ENCODE data around the gene BANK1.
A peak's percentile ranks its signal among the peaks of the same experiment; 100 is the strongest.

The BANK1 gene, protein sequence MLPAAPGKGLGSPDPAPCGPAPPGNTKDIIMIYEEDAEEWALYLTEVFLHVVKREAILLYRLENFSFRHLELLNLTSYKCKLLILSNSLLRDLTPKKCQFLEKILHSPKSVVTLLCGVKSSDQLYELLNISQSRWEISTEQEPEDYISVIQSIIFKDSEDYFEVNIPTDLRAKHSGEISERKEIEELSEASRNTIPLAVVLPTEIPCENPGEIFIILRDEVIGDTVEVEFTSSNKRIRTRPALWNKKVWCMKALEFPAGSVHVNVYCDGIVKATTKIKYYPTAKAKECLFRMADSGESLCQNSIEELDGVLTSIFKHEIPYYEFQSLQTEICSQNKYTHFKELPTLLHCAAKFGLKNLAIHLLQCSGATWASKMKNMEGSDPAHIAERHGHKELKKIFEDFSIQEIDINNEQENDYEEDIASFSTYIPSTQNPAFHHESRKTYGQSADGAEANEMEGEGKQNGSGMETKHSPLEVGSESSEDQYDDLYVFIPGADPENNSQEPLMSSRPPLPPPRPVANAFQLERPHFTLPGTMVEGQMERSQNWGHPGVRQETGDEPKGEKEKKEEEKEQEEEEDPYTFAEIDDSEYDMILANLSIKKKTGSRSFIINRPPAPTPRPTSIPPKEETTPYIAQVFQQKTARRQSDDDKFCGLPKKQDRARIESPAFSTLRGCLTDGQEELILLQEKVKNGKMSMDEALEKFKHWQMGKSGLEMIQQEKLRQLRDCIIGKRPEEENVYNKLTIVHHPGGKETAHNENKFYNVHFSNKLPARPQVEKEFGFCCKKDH

DNA sequence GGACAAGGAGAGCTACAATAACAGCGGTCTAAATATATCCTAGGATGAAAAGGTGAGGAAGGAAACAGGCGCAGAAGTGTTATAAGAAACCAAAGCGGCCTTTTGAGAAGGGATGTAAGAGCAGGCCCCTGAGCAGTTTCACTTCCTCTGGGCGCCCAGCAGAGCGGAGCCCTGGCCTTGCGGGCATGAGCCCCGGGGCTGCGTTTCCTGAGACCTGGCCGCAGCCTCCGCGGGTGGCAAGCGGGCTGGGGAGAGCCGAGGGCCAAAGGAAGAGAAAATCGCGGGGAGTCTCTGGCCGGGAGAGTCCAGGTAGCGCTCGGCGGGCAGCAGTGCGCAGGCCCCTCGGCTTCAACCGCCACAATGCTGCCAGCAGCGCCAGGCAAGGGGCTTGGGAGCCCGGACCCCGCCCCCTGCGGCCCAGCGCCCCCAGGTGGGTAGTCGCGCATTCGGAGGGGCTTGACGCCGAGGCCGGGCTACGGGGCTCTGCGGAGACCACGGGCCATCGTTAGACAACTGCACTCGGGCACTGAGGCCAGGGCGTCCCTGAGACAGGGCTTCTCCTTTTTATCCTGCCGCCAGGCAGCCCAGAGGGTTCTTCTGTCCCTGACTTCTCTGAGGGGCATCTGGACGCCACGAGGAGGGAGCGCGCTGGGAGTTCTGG is at the start of gene BANK1:
BANK1 (plus strand) TSS at position 210 of the 661 bp plus-strand sequence; CDS start at position 361, 151 bp downstream.
- DNase-seq (peak; percentile 57), ATAC-seq (peak; percentile 87)

DNA sequence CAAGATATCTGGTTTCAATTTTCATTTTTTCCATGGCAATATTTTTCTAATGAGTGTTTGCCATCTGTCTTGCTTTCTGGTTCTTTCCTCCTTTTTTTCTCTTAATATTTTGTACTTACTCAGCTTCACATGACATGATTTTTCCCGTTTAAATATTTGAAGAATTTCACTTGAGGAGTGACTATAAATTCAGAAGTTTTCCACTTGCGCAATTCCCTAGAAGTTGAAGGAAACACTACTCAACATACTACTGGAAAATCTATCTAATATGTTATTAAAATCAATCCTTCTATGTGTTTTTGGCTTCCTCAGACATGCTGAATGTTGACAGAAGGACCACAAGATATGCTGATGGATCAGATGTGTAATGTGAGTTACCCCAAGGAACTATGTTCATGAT is 36.8 kb upstream of the BANK1 start:
- DNase-seq, result no peak
- ATAC-seq, result no peak

DNA sequence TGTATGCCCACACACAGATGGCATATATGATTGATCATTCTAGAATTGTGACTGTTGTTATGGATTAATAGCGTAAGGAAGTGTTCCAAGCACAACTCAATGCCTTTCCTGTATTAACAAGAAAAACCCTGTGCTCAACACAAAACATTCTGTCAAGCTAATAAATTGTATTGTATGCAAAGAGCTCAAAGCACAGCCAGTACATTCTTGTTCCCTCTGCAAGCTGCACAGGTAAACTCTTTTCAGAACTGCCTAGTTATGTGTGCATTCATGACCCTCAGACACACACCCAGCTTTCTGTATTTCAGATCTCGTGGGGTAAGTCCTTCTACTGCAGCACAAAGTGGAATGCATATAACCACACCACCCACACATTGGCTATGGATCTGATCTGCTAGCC is 34.3 kb upstream of the BANK1 start:
- ATAC-seq, result no peak

DNA sequence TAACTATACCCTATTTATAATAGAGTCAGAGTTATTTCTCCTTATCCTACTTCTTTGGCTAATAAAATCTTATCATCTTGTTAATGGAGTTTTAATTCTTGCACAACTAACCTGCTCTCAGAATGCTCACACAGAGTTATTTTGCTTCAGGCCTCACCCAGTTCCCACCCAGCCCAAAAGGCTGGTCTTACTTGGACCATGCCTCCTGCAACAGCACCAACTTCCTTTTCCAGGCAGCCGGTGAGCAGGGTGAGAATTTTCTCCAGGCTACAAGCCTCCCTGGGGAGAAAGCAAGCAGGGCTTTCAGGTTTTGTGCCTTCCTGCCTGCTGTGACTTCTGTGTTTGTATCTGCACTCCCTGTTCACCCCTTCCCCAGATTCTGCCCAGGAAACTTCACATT is 29.1 kb upstream of the BANK1 start:
- DNase-seq (no peak), ATAC-seq (no peak)

More for the DNA sequence above, 34.3 kb upstream of the BANK1 start:
- no peak for DNase-seq

DNA sequence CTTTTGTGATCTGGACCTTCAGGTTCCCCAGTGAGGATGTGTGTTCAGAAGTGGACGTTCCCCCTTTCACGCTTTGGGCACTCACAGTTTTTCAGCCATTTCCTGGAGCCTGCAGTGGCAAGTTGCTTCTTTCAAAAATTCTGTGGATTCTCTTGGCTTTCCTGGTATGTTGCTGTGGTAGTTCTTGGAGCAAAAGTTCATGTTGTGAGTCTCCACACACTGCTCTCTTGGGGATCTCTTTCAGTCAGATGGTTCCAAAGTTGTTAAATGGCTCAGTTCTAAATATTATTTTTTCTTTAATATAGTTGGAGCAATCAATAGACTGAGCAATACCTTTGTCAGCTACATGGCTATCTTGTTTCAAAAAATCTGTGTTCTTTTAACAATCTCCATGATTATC is 28.5 kb upstream of the BANK1 start:
- no peak for DNase-seq
- ATAC-seq, result no peak

DNA sequence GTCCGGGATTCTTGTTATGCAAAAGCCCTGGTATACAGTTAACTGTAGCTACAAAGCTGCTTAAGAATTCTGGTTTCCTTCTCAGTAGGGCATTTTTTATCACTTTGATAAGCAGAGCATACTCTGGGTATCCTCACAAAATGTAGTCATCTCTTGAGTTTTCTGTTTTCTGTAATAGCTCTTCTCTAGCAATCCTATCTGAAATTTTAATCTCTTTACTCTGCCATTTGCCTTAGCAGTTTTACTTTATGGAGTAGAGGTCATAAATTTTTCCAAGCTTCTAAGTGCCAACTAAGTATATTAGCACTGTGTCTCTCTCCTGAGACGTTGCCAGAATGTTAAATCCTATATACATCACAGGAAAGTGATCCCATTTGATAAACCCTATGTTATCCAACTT is 28.0 kb upstream of the BANK1 start:
- no peak for ATAC-seq
- DNase-seq, result no peak

DNA sequence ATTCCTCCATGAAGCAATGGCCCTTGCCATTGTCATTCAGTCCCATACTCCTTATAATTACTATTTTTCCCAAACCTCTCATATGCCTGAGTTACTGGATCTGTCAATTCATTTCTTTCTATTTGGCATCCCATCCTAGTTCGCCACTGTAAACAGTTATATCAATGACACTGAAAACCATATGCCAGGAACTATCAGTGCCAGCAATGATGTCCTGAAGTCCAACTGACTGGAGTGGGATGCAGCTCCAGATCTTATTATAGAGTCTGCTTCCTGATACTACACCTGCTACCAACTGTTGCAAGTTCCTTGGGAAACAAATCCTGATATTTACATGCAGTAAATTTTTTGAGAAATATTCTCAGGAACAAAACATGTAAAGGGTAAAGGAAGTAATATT is 27.0 kb upstream of the BANK1 start:
- ATAC-seq, result no peak
- no peak for DNase-seq

DNA sequence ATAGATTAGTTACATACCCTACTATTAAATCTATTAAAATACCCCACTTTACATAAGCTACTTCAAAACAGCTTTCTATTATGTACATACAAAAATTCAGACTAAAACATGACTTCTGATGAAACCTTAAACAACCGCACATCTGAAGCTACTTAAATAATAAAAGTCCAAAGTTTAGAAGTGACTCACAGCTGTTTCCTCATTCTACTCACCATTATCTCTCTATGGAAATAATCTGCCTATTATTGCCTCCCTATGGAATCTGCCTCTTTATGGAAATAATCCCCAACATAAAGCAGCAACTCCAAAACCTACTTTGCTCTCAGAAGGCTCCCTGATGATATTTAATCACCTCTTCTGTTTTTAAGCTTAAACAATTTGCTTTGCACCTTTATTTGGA is 15.7 kb upstream of the BANK1 start:
- DNase-seq (no peak), ATAC-seq (no peak)

DNA sequence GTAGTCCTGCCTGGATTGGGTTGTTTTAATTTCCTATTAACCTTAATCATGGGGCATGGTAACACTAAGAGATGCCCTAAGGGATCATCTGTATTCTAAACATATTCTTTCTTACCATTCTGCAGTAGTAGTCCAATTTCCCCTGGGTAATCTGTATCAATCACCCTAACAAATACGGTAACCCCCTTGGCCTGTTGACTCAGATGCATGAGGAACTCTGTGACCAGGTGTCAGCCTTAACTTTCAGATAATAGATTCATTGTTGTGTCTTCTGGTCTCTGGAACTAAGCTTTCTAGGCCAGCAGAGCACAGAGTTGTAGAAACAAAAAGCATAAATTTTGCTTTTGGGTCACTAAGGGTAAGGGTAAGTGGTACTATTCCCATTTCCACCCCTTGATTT is 13.1 kb upstream of the BANK1 start:
- ATAC-seq, result no peak
- DNase-seq, result no peak

DNA sequence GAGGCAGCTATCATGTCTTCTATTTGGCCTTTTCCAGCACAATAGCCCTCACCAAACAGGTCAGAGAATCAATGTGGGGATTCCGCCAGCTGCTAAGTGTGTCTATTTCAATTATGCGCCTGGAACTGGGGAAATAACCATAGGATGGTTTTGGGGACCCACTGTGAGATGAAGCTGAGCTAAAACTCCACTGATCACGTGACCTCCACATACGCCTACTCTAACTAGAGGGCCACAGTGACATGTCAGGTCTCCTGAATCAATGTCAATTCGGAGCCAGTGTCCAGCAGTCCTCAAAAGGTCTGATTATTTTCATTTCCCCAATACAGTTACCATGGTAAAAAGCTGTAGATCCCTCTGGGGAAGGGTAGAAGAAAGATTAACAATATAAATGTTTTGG is 10.2 kb upstream of the BANK1 start:
- no peak for ATAC-seq
- DNase-seq, result no peak

DNA sequence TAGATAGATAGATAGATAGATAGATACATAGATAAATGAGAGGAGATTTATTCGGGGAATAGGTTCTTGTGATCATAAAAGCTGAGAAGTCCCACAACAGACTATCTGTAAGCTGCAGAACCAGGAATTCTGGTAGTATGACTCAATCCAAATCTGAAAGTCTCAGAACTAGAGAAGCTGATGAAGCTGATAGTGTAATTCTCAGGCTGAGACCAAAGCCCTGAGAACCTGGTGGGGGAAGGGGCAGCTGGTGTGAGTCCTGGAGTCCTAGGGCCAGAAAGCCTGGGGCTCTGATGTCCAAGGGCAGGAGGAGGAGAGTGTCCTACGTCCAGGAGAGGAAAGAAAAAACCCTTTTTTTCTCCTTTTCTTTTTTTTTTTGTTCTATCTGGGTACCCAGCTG is 8.0 kb upstream of the BANK1 start:
- DNase-seq (no peak), ATAC-seq (no peak)

DNA sequence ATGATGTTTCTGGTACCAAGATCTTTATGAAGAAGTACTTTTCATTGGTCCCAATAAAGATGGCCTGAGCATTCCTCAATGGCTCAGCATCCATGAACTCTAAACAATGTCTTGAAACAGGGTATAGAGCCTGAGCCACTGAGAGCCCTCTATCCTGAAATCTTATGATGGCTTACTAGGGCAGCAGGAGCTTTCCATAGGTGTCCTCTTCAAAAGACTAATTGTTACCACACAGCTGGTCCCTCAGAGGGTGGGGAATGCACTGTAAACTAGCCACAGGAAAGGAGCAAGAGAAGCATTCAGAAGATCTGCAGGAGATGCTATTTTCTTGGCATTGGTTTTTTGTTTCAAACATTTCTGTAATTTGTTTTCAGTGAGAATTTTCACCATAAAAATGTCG is 5.6 kb upstream of the BANK1 start:
- DNase-seq (no peak), ATAC-seq (no peak)

DNA sequence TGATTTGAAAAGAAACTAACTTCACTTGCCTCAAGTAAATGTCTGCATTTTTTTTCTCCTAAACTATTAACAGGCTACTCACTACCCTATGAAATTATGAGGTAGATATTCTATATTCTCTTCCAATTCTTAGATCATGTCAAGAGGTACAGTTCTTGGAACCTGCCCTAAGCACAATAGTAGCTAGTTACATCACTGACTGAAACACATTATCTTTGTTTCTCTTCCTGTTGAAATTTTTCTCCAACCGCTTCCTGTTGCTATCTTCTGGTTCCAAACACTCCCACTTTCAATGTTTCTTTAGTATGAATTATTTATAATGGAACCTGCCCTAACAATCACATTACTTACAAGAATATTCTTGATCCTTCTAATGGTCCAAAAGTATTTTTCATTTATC is 5.0 kb upstream of the BANK1 start:
- ATAC-seq, result no peak
- no peak for DNase-seq

DNA sequence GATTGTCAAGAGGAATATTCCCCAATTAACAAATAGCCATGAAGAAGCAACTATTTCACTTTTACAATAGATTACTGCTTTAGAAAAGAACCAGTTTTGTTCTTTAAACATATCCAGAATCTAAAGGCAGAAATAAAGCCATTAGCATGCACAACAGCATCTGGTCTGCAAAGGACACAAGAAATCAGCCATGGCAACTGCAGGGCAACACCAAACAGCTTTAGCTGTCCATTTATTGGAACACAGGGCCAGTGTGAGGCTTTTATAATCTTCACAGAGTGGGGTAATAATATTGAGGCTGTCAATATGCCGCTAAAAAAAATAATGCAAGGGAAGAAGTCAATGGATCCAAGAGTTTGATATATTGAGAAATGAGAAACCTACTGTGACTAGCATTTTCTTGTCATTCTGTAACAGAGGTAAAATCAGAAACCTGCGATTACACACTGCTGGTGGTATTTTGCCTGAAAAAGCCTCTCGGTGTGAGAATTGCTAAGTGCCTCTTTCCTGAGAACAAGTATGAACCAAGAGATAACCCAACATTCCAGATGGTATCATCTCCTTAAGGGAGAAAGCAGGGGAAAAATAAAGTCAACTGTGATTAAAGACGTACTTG is 2.7 kb upstream of the BANK1 start:
- DNase-seq (no peak), ATAC-seq (no peak)

DNA sequence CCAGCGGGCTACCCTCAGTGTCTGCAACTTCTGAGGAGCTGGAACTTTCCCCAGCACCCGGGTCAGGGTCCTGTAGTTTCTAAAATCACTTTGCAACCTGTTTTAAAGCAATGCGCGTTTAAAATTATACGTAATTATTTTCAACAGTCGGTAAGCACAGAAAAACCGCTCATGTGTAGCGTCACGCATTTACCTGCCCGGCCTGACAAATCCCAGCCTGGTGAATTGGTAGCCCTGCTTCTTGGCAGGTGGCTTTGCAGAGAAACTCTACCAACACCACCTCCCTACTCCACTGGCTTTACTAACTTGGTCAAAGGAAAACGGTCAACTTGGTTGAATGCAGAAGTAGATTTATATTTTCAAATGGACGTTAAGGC is 640 bp downstream of the BANK1 start:
- ATAC-seq, result no peak
- peak; percentile 8 for DNase-seq

DNA sequence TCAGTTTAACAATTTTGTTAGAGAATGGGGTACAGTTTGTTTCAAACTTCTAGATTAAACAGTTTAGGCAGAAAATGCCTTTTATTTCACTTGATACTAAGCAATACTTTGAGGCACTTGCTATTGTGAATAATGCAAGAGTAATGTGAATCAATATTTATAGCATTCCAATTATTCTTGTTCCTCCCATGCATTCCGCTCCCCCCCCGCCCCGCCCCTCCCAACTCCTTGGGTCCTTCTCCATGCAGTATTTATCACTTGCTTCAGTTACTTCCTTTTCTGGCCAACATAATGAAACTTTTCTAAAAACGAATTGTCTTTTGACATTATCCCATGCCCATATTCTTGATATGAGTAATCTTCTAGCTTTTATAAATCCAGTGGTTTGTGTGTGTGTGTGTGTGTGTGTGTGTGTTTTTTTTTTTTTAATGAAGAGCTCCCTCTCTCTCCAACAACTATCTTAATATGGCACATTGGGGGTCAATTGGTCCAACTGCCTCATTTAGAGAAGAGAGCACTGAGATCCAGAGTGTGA is 1.6 kb downstream of the BANK1 start:
- ATAC-seq (no peak), DNase-seq (no peak)

DNA sequence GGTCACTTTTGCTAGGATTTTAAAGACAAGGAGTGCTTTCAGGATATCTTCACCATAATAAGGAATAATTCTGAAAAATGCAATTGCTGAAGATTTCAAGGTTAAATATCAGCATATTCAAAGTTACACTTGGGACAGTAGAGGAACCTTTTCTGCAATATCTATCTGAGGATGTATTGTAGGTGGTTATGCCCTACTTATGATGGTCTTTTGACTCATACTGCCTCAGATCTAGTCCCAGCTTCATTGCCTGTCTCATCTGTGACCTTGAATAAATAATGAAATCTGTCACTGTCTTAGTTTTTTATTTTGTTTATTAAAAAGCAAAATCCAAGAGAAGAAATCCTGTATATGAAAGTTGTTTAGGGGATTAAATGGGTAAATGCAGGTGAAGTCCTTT is 2.9 kb downstream of the BANK1 start:
- ATAC-seq, result no peak
- no peak for DNase-seq

DNA sequence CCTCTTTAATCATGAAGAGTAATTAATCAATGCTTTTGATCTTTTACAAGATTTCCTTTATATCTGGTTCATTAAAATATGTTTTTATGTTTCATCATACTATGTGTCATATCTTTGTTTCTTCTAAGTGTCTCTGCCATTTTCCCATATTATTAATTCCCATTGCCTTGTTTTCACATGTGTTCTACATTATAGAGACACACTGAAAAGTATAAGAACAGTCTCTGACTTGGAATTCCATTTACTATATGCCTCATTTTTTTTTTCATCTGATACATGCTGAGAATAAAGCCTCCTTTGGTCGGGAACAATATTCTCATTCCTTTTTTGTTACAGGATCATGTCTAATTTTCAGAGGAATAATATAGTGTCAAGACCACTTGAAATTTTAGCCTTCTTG is 4.3 kb downstream of the BANK1 start:
- ATAC-seq (no peak), DNase-seq (no peak)

DNA sequence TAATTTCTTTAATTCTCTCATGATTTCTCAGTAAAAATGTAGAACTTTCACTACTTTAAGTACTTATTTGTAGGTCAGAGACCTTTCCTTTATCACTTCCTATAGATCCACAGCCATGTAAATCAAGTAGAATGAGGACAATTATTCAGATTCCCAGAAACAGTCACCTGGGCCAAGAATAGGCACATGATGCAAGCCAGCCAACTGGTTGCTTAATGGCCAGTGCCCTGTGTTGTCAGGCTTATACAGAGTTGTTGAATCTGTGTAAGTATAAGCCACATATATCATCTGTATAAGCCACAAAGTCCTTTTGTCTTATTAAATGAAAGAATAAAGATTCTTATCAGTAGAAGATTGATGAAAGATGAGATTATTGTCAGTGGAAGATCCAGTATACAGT is 5.2 kb downstream of the BANK1 start:
- ATAC-seq (no peak), DNase-seq (no peak)

DNA sequence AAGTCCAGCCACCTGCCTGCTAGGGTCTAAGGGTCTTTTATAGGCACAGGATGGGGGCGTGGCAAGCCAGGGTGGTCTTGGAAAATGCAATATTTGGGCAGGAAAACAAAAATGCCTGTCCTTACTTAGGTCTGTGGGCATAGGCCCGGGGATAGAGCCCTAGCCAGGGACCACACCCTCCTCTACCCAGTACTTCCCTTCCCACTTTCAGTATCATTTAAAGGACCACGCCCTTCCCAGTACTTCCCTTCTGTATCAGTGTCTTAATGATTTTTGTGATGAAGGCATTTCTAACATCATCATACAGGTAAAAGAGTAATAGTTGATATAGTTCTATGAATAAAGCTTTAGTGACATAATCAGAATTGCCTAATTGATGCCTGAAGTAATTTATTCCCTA is 11.4 kb downstream of the BANK1 start:
- no peak for DNase-seq
- ATAC-seq, result no peak

DNA sequence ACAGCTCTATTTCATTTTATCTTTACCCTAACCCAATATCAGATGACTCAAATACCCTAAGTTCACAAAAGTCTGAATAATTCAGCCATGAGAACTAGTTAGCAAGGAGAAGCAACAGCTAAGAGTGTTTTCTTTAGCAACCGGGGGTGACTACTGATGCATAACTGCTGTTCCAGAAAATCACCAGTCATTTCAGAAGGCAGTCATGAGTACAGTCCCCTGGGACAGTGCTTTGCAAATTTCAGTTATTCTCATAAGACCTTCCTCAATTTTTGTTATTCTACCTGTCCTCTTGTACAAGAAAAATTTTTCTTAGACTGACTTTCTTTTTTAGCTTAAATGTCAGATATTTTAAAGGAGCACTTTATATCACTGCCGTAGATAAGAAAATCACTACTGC is 16.4 kb downstream of the BANK1 start:
- ATAC-seq, result peak; percentile 52
- no peak for DNase-seq

DNA sequence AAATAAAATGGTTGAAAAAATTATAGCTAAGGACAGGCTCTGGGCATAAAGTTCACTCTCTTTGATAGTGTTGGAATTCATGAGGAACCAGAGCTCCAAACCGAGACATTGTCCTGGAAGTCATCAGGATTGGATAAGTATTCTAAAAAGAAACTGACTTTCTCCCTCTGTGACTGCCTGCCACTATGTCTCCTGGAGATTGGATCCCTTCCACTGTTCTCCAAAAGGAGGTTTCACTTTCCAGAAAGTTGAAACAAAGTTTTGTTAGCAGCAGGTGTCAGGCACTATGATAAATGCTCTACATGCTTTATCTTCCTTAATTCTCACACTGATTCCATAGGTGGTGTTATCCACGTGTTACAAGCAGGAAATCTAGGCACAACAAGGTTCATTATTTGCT is 16.8 kb downstream of the BANK1 start:
- DNase-seq (no peak), ATAC-seq (no peak)

DNA sequence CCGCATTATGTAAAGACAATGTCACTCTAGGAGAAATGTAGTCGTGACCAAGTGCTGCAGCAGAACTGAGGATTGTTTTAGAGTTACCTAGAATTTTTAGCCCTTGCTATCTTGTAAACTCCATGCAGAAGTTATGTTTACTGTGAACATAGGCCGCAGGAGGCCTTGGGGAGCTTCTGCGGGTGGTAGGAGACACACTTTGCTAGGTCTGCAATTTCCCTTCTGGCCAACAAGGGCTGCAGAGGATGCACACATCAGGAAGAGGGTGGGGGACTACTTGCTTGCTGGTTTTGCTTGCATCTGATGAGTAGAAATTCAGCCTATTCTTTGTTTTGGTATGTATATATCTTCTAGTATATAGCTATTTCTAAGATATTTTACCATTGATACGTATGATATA is 23.1 kb downstream of the BANK1 start:
- ATAC-seq (peak; percentile 23), DNase-seq (no peak)
